ENCODE data around the gene MPND. TPM values are rescaled to one million over a fixed set of nuclear protein-coding genes. Genes with fewer than 3 reads are reported as not detected.

The MPND gene
- total RNA-seq, 1 donor = 22.4 TPM

GRCh38 chr19:4393947-4394590 lies 50.7 kb downstream of the MPND start:
- DNase-seq (ENCODE audit: low read depth in 2 of 3, low spot score in 2 of 3) = no peak

DNA sequence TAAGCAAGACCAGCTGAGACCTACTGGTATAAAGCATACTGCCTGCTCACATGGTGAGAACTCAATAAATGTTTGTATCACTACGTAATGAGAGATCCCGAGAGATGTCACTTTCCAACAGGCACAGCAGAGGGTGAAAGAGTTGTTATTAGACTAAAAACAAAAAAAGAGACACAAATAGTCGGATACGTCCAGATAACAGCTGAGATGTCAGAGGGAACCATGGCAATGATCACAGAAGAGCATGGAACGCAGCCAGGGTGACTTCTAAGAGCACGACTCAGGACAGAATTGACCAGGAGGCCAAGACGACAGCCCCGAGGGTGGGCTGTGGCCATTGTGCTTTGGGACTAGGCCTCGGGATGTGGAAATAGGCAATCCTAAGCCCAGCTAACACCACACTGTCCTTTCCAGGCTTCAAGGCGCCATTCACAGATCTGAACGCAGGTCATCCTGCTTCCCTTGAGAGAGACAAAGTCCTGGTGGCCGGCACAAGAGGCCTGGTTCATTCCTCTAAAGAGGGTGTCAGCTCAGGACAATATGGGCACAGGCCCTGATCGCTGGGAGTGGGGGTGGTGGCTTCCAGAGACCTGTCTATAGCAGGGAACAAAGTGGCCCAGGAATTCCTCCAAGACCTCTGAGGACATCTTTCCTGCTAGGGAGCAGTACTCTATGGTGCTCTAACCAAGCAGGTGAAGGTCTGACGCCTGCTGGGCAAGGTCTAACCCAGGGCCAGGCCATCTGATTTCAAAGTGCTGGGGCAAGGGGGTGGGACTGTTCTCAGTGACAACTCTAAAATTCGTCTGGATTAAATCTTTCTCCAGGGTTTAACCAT lies 53.8 kb downstream of the MPND start:
- DNase-seq (ENCODE audit: low read depth in 2 of 3, low spot score in 2 of 3) = no peak

DNA sequence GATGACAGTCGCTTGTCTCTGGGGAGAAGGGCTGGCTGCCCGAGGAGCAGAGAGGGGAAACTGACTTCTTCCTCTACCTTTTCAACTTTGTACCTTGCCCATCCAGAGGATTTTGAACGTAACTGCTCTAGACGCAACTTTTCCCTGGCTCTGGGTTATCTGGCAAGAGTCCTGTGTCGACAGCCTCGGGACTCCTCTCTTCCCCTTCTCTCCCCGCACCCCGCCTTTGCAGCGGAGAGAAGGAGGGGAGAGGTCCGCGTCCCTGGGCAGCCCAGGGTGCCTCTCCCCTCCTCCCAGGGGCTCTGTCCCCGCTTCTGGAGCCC lies 56.4 kb downstream of the MPND start:
- DNase-seq (ENCODE audit: low read depth in 2 of 3, low spot score in 2 of 3) = peak in 2 of 3 donors; percentile 32 to 67

- peak; percentile 93 to 98 (median 95) for DNase-seq (ENCODE audit: low read depth in 2 of 3, low spot score in 2 of 3)
These were observed 57.0 kb downstream of the MPND start, which contains the start of gene SH3GL1 for GRCh38 chr19:4400135-4400936. Gene SH3GL1 (minus strand): TSS chr19:4400547. CDS start chr19:4400368, 179 bp downstream.

GRCh38 chr19:4401769-4402170 lies 58.4 kb downstream of the MPND start:
- DNase-seq (ENCODE audit: low read depth in 2 of 3, low spot score in 2 of 3) = peak in 1 of 3 donors; percentile 33

GRCh38 chr19:4402171-4403004 lies 59.0 kb downstream of the MPND start, which contains the start of gene CHAF1A:
Gene CHAF1A (plus strand): TSS chr19:4402640. CDS start chr19:4402763, 123 bp downstream.
- peak; percentile 97 to 100 (median 99) for DNase-seq (ENCODE audit: low read depth in 2 of 3, low spot score in 2 of 3)

DNA sequence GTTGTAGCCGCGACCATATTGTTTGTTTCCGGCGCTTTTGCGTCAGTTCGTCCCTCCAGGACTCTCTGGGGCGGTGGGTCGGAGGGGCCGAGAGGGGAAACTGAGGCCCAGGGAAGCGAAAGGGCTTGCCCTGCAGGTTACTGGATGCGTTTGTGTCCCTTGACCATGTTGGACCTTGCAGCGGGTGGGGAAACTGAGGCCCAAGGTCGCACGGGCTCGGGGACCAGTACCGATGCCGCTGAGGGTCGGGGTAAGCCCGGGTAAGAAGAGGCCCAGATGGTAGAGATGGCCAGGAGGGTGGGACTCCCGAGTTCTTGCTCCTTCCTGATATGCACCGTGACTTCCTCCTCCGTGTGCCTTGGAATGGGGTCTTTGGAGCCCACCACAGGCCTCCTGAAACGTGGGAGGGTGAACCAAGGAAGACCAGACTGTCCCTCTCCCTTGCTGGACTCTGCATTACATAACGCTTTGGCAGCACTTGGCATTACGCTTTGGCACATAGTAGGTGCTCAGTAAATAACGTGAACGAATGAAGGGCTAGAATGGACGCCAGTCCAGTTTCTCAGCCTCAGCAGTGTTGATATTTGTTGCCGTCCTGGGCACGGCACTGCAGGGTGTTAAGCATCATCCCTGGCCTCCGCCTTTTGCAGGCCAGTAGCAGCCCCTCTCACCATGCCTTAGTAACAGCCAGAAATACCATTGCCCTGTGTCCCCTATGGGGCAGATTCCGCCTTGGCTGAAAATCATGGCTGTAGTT lies 59.8 kb downstream of the MPND start:
- no peak for DNase-seq (ENCODE audit: low read depth in 2 of 3, low spot score in 2 of 3)

- no peak for DNase-seq (ENCODE audit: low read depth in 2 of 3, low spot score in 2 of 3)
These were observed 62.6 kb downstream of the MPND start for GRCh38 chr19:4405977-4406376.

GRCh38 chr19:4406626-4407025 lies 63.3 kb downstream of the MPND start:
- DNase-seq (ENCODE audit: low read depth in 2 of 3, low spot score in 2 of 3) = no peak

DNA sequence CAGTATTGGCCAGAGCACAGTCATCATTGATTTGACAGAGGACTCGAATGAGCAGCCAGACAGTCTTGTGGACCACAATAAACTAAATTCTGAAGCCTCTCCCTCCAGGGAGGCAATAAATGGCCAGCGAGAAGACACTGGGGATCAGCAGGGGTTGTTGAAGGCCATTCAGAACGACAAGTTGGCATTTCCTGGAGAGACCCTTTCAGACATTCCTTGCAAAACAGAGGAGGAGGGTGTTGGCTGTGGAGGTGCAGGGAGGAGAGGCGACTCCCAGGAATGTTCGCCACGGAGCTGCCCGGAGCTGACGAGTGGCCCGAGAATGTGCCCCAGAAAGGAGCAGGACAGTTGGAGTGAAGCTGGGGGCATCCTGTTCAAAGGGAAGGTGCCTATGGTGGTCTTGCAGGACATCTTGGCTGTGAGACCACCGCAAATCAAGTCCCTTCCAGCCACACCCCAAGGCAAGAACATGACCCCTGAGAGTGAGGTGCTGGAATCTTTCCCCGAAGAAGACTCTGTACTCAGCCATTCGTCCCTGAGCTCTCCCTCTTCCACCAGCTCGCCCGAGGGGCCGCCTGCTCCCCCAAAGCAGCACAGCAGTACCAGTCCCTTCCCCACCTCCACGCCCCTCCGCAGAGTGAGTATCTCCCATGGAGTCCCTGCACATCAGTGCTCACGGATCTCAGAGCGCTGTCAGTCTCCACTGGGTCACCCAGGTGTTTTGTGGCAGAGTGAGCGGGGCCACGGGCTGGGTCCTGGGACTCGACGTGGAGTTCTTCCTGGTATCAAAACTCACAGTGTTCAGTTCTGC lies 66.0 kb downstream of the MPND start:
- DNase-seq (ENCODE audit: low read depth in 2 of 3, low spot score in 2 of 3) = no peak

Other genes starting within 250 kb of the MPND start
- 136 TPM for gene MAP2K2, start 219.4 kb upstream of the MPND start, total RNA-seq
- gene CREB3L3, start 189.9 kb upstream of the MPND start, total RNA-seq = under 0.01 TPM
- 15.3 TPM for gene SIRT6, start 161.0 kb upstream of the MPND start, total RNA-seq
- 0.27 TPM for gene ANKRD24, start 160.9 kb upstream of the MPND start, total RNA-seq
- gene EBI3, start 114.0 kb upstream of the MPND start, total RNA-seq = 0.27 TPM
- gene YJU2, start 96.5 kb upstream of the MPND start, total RNA-seq = 48.5 TPM
- 2.4 TPM for gene SHD, start 64.3 kb upstream of the MPND start, total RNA-seq
- 36.1 TPM for gene TMIGD2, start 41.2 kb upstream of the MPND start, total RNA-seq
- gene FSD1, start 39.0 kb upstream of the MPND start, total RNA-seq = 4.6 TPM
- gene STAP2, start 4.7 kb upstream of the MPND start, total RNA-seq = 3.8 TPM
- gene SH3GL1, start 57.0 kb downstream of the MPND start, total RNA-seq = 25.9 TPM
- gene CHAF1A, start 59.1 kb downstream of the MPND start, total RNA-seq = 35.3 TPM
- gene UBXN6, start 114.2 kb downstream of the MPND start, total RNA-seq = 69.7 TPM
- gene HDGFL2, start 128.7 kb downstream of the MPND start, total RNA-seq = 30.2 TPM
- gene PLIN4, start 174.9 kb downstream of the MPND start, total RNA-seq = under 0.01 TPM
- 0.27 TPM for gene PLIN5, start 191.7 kb downstream of the MPND start, total RNA-seq
- gene LRG1, start 196.5 kb downstream of the MPND start, total RNA-seq = 0.54 TPM
- 0.27 TPM for gene SEMA6B, start 216.1 kb downstream of the MPND start, total RNA-seq

Data from hematopoietic multipotent progenitor cell (in vitro differentiated cells).